A673 (cell line): ENCODE measurements around the gene VAMP2. TPM values are rescaled to one million over a fixed set of nuclear protein-coding genes. Genes with fewer than 3 reads are reported as not detected.

Experiments used
- BruUV-seq: library from RNA; stranded (reverse); fragments of 400-500 nt; replicated peaks from 2 replicates; lab custom pipeline; 2021; lab: Mats Ljungman, UMichigan
- CTCF ChIA-PET: fragments of 300-600 bp; sonication (Branson Sonifier 250); formaldehyde crosslinking; loops from one replicate; lab custom pipeline; 2022; ENCODE audit warnings: antibody characterized with exemption; lab: Charles Lee
- POLR2A ChIA-PET: fragments of 300-600 bp; sonication (Branson Sonifier 250); formaldehyde crosslinking; loops from one replicate; lab custom pipeline; 2022; ENCODE audit warnings: antibody characterized with exemption; ENCODE audit not compliant: low non-redundant PET; lab: Charles Lee
- DNase-seq: peaks from one replicate; pipeline ENCODE4 v3.0.0-alpha.2; 2015; ENCODE audit warnings: low spot score
- H3K27ac ChIP-seq: fragments of 200-600 bp; sonication (generic); 2 replicates; pipeline ENCODE4 v1.5.1; 2016; ENCODE audit warnings: mixed run types, low read depth, mild to moderate bottlenecking, mixed read lengths, antibody characterized with exemption, low read length; ENCODE audit not compliant: poor library complexity, severe bottlenecking
- H3K27me3 ChIP-seq: fragments of 200-600 bp; sonication (generic); replicated peaks from 2 replicates; pipeline ENCODE4 v1.6.1; 2017; ENCODE audit warnings: mixed run types, low read depth, mild to moderate bottlenecking, mixed read lengths, antibody characterized with exemption, low read length; ENCODE audit not compliant: insufficient read depth, poor library complexity
- H3K36me3 ChIP-seq: fragments of 200-600 bp; sonication (generic); 2 replicates; pipeline ENCODE4 v1.6.1; 2016; ENCODE audit warnings: mixed run types, mild to moderate bottlenecking, mixed read lengths, antibody characterized with exemption, low read length; ENCODE audit not compliant: insufficient read depth, poor library complexity, severe bottlenecking
- H3K4me1 ChIP-seq: fragments of 200-600 bp; sonication (generic); 2 replicates; pipeline ENCODE4 v1.6.1; 2017; ENCODE audit warnings: mixed run types, mild to moderate bottlenecking, mixed read lengths, antibody characterized with exemption, low read length; ENCODE audit not compliant: insufficient read depth, poor library complexity, severe bottlenecking
- H3K4me3 ChIP-seq: fragments of 200-600 bp; sonication (generic); 2 replicates; pipeline ENCODE4 v1.5.1; 2016; ENCODE audit warnings: low read depth, mixed run types, mild to moderate bottlenecking, mixed read lengths, low read length; ENCODE audit not compliant: poor library complexity, severe bottlenecking
- H3K9me3 ChIP-seq: fragments of 200-600 bp; sonication (generic); 2 replicates; pipeline ENCODE4 v1.6.1; 2016; ENCODE audit warnings: mixed run types, low read depth, mild to moderate bottlenecking, mixed read lengths, antibody characterized with exemption, low read length; ENCODE audit not compliant: poor library complexity, severe bottlenecking
- CTCF ChIP-seq: fragments of 300-800, 200-600 bp; sonication (generic); conservative IDR thresholded peaks from 2 replicates; pipeline ENCODE4 v1.5.1; 2017; ENCODE audit warnings: low read depth, mild to moderate bottlenecking, antibody characterized with exemption, low read length, moderate library complexity, mixed read lengths
- EZH2 ChIP-seq: fragments of 200-600 bp; sonication (generic); IDR thresholded peaks from 2 replicates; pipeline ENCODE4 v1.6.1; 2017; ENCODE audit warnings: borderline replicate concordance, low read depth, mild to moderate bottlenecking, mixed read lengths, antibody characterized with exemption, low read length; ENCODE audit not compliant: poor library complexity, severe bottlenecking
- intact Hi-C: fragments of 100-400 bp; cut with micrococcal nuclease; formaldehyde crosslinking; loops from one replicate; pipeline ENCODE4 v1.10.0; 2022; ENCODE audit not compliant: unreplicated experiment
- total RNA-seq: library from RNA; stranded (reverse); gene quantifications from 2 replicates; pipeline ENCODE4 v1.2.3, GENCODE V29; 2021

VAMP2 gene
- total RNA-seq, 1 experiment from 2014 or later, result 41.3 TPM

GRCh38 chr17:8153031-8153451, 9.7 kb downstream of the VAMP2 start:
- peaks cover 21% of the 10 kb centered on the region for H3K36me3 ChIP-seq
- ChIA-PET CTCF (no interaction called here), POLR2A (interaction anchor here (0.5 kb wide), 1 partner anchor 48 kb away, joined by 4 read pairs; no protein-coding TSS in a partner anchor)
- peaks cover 43% of the 10 kb centered on the region for H3K4me1 ChIP-seq
- intact Hi-C loops, result no loop called here
- H3K4me3 ChIP-seq, result no peak overlapping the region
- H3K27ac ChIP-seq, result peak overlapping the region; percentile 97
- TF ChIP-seq CTCF (no peak), EZH2 (no peak)
- no peak for DNase-seq
- H3K9me3 ChIP-seq, result no peaks in the 10 kb centered on the region
- H3K27me3 ChIP-seq, result no peaks in the 10 kb centered on the region
- BruUV-seq, result no TSS peak

- intact Hi-C loops, result loop anchor here (1.0 kb wide), 1 partner anchor 13 kb away; no protein-coding TSS in a partner anchor
Observed at GRCh38 chr17:8152112-8152775, 10.5 kb downstream of the VAMP2 start, which contains the start of gene PER1. PER1 (minus strand) TSS chr17:8152404; CDS start chr17:8150706, 1,698 bp downstream.

GRCh38 chr17:8151641-8152111, 11.1 kb downstream of the VAMP2 start:
- Histone ChIP-seq H3K27me3 (no peaks in the 10 kb centered on the region), H3K36me3 (peaks cover 34% of the 10 kb centered on the region), H3K9me3 (no peaks in the 10 kb centered on the region), H3K4me1 (peaks cover 43% of the 10 kb centered on the region), H3K27ac (peak overlapping the region; percentile 97), H3K4me3 (peak overlapping the region; percentile 83)
- TF ChIP-seq CTCF, result no peak
- TF ChIP-seq EZH2, result no peak
- CTCF ChIA-PET, result no interaction called here
- DNase-seq, result peak; percentile 59
- intact Hi-C loops, result loop anchor here (1.0 kb wide), 1 partner anchor 12 kb away; no protein-coding TSS in a partner anchor
- POLR2A ChIA-PET, result interaction anchor here (0.6 to 1.0 kb wide), 3 partner anchors 16 to 21 kb away, joined by 3 to 7 read pairs (median 6); no protein-coding TSS in a partner anchor
- BruUV-seq, result TSS peak; percentile 85

More at GRCh38 chr17:8152112-8152775, 10.5 kb downstream of the VAMP2 start, which contains the start of gene PER1:
- H3K9me3 ChIP-seq, result no peaks in the 10 kb centered on the region
- H3K27me3 ChIP-seq, result no peaks in the 10 kb centered on the region
- H3K4me3 ChIP-seq, result peak within 1 kb of the TSS; percentile 83
- no TSS peak for BruUV-seq
- CTCF ChIA-PET, result no interaction called here
- no peak for TF ChIP-seq CTCF
- TF ChIP-seq EZH2, result no peak
- H3K4me1 ChIP-seq, result peaks cover 43% of the 10 kb centered on the region
- peak; percentile 93 for DNase-seq
- peak within 1 kb of the TSS; percentile 97 for H3K27ac ChIP-seq
- peaks cover 29% of the 10 kb centered on the region for H3K36me3 ChIP-seq
- POLR2A ChIA-PET, result interaction anchor here (0.6 to 1.0 kb wide), 2 partner anchors 16 to 21 kb away, joined by 3 to 6 read pairs; no protein-coding TSS in a partner anchor
